Activated naive CD8-positive, alpha-beta T cell treated with anti-CD3 and anti-CD28 coated beads, Interleukin-2, amount 10 ng/mL, durations not matched to agents 7 days and 5 days (primary cell): ENCODE results near the gene ITGB6. TPM values are rescaled to one million over a fixed set of nuclear protein-coding genes. Genes with fewer than 3 reads are reported as not detected.
"Not testable (repeated sequence)": the region's sequence is repeated elsewhere in the genome, so short reads cannot be mapped to it uniquely, and the experiment has no call there.

Source experiments
- ATAC-seq: fragments of 150-1000 bp; cut with Tn5 transposase; one replicate; pipeline ENCODE4 v1.10.0; 2021; ENCODE audit warnings: low read depth, moderate library complexity
- POLR2A ChIA-PET: fragments of 350-600 bp; sonication (Branson Sonifier 250); formaldehyde crosslinking; loops from one replicate; lab custom pipeline; 2021; ENCODE audit warnings: antibody characterized with exemption; lab: Charles Lee
- DNase-seq: peaks from one replicate; pipeline ENCODE4 v3.0.0; 2021
- H3K27ac Mint-ChIP-seq: one replicate; pipeline ENCODE4 v1.8.0; 2022; ENCODE audit warnings: mild to moderate bottlenecking, mixed read lengths
- H3K27me3 Mint-ChIP-seq: one replicate; pipeline ENCODE4 v1.8.0; 2022; ENCODE audit warnings: mild to moderate bottlenecking, moderate library complexity, mixed read lengths
- H3K36me3 Mint-ChIP-seq: one replicate; pipeline ENCODE4 v1.8.0; 2021; ENCODE audit warnings: mild to moderate bottlenecking, mixed read lengths
- H3K4me1 Mint-ChIP-seq: one replicate; pipeline ENCODE4 v1.8.0; 2021; ENCODE audit warnings: mixed read lengths
- H3K4me3 Mint-ChIP-seq: one replicate; pipeline ENCODE4 v1.8.0; 2022; ENCODE audit warnings: mild to moderate bottlenecking, moderate library complexity, mixed read lengths
- H3K9me3 Mint-ChIP-seq: one replicate; pipeline ENCODE4 v1.8.0; 2021; ENCODE audit warnings: mixed read lengths
- total RNA-seq, 2 experiments: library from RNA; stranded (reverse); gene quantifications; one replicate each; pipeline ENCODE4 v1.2.3, GENCODE V29; 2021

Gene ITGB6
- total RNA-seq, 2 experiments from 2014 or later, result not detected

DNA sequence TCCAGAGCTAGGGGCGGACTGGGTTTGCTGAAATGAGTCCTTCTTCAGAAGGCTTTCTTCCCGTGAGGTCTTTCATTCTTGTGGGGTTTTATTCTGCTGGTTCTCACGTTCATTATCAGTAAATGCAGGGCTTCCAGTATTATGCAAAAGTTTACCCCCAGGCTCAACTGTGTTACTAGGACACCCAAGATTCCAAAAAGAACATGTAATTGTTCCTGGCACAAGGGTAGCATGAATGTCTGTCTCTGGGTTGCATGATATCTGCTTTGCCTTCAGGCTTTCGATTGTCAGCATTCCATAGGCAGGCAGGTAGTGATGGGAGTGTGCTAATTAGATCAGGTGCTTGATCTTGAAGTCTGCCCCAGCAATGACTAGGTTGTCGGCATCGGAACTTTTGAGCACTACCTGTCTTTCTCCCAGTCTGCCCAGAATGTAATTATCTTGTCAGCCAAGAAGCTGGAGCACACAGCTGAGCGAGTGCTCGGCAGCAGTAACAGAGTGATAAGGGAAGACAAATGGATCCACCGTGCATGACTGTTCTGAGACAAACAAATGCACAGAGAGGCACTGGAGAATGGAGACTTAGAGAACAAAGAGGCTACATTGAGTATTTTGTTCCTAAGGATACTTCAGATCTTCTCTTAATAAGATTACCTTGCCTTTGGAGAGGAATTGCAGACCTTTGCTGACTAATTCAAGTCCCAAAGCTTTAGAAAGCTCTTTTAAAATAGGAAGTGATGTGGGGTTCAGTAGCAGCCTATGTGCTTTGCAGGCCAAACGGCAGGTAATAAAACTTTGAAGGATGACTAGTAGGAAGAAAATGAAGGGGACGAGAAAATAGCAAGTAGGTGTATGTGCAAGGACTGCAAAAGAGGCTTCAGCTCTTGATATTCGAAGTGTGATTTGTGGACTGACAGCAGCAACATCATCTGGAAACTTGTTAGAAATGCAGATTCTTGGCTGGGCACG lies 41.9 kb downstream of the ITGB6 start:
- DNase-seq, result no peak
- no peak overlapping the region for H3K27ac Mint-ChIP-seq
- H3K9me3 Mint-ChIP-seq, result peaks cover 1% of the 10 kb centered on the region
- H3K36me3 Mint-ChIP-seq, result no peaks in the 10 kb centered on the region
- peaks cover 6% of the 10 kb centered on the region for H3K27me3 Mint-ChIP-seq
- POLR2A ChIA-PET, result no interaction called here
- H3K4me3 Mint-ChIP-seq, result no peak overlapping the region
- no peaks in the 10 kb centered on the region for H3K4me1 Mint-ChIP-seq
- ATAC-seq, result no peak

GRCh38 chr2:160156665-160157064 lies 43.4 kb downstream of the ITGB6 start:
- peaks cover 6% of the 10 kb centered on the region for H3K27me3 Mint-ChIP-seq
- POLR2A ChIA-PET, result no interaction called here
- peaks cover 1% of the 10 kb centered on the region for H3K9me3 Mint-ChIP-seq
- no peak overlapping the region for H3K4me3 Mint-ChIP-seq
- H3K36me3 Mint-ChIP-seq, result no peaks in the 10 kb centered on the region
- ATAC-seq, result no peak
- no peak for DNase-seq
- H3K4me1 Mint-ChIP-seq, result no peaks in the 10 kb centered on the region
- H3K27ac Mint-ChIP-seq, result no peak overlapping the region

DNA sequence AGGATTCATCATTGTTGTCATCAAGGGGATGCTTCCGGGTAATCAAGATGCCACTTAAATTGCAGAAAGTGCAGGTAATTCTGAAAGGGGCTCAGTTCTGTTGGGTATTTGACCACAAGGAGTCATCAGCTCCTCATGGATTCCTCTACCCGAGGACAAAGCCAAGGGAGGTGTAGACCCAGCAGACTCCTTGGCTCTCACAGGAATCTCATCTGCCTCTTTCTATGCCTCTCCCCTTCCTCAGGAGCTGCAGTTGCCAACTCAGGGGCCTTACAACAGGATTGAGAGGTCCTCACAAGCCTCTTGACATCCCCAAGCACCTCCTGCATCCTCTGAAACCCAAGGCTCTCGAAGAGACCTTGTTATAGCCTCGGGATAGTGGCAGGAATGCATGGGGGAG lies 44.0 kb downstream of the ITGB6 start:
- H3K36me3 Mint-ChIP-seq, result no peaks in the 10 kb centered on the region
- POLR2A ChIA-PET, result no interaction called here
- H3K4me3 Mint-ChIP-seq, result no peak overlapping the region
- peaks cover 10% of the 10 kb centered on the region for H3K27me3 Mint-ChIP-seq
- no peaks in the 10 kb centered on the region for H3K4me1 Mint-ChIP-seq
- ATAC-seq (no peak), DNase-seq (no peak)
- peaks cover 1% of the 10 kb centered on the region for H3K9me3 Mint-ChIP-seq
- H3K27ac Mint-ChIP-seq, result no peak overlapping the region

DNA sequence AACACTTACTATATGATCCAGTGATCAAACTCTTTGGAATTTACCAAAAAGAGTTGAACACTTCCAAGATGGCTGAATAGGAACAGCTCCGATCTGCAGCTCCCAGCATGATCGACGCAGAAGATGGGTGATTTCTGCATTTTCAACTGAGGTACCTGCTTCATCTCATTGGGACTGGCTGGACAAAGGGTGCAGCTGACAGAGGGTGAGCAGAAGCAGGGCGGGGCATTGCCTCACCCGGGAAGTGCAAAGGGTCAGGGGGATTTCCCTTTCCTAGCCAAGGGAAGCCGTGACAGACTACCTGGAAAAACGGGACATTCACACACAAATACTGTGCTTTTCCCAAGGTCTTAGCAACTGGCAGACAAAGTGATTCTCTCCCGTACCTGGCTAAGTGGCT lies 51.7 kb downstream of the ITGB6 start:
- H3K4me3 Mint-ChIP-seq, H3K27ac Mint-ChIP-seq, POLR2A ChIA-PET, H3K36me3 Mint-ChIP-seq, H3K4me1 Mint-ChIP-seq, ATAC-seq, H3K9me3 Mint-ChIP-seq, DNase-seq: not testable (repeated sequence)
- peaks cover 20% of the 10 kb centered on the region for H3K27me3 Mint-ChIP-seq

- H3K4me1 Mint-ChIP-seq, result no peaks in the 10 kb centered on the region
- ATAC-seq, result no peak
- no peak overlapping the region for H3K27ac Mint-ChIP-seq
- H3K36me3 Mint-ChIP-seq, result no peaks in the 10 kb centered on the region
- H3K27me3 Mint-ChIP-seq, result peaks cover 15% of the 10 kb centered on the region
- peaks cover under 1% of the 10 kb centered on the region for H3K9me3 Mint-ChIP-seq
- H3K4me3 Mint-ChIP-seq, result no peak overlapping the region
- POLR2A ChIA-PET, result no interaction called here
- no peak for DNase-seq
Measured at GRCh38 chr2:160145471-160145870, 54.6 kb downstream of the ITGB6 start.

GRCh38 chr2:160144280-160144990 lies 55.6 kb downstream of the ITGB6 start:
- ATAC-seq (no peak), DNase-seq (no peak)
- Mint-ChIP-seq H3K9me3 (no peaks in the 10 kb centered on the region), H3K27me3 (peaks cover 18% of the 10 kb centered on the region), H3K4me1 (no peaks in the 10 kb centered on the region), H3K4me3 (no peak overlapping the region), H3K36me3 (no peaks in the 10 kb centered on the region), H3K27ac (no peak overlapping the region)
- POLR2A ChIA-PET, result no interaction called here

- no peak overlapping the region for H3K4me3 Mint-ChIP-seq
- peaks cover 18% of the 10 kb centered on the region for H3K27me3 Mint-ChIP-seq
- H3K27ac Mint-ChIP-seq, result no peak overlapping the region
- no peaks in the 10 kb centered on the region for H3K36me3 Mint-ChIP-seq
- no peaks in the 10 kb centered on the region for H3K9me3 Mint-ChIP-seq
- ATAC-seq, result no peak
- POLR2A ChIA-PET, result no interaction called here
- no peak for DNase-seq
- H3K4me1 Mint-ChIP-seq, result no peaks in the 10 kb centered on the region
Measured at GRCh38 chr2:160142472-160142871, 57.6 kb downstream of the ITGB6 start.

DNA sequence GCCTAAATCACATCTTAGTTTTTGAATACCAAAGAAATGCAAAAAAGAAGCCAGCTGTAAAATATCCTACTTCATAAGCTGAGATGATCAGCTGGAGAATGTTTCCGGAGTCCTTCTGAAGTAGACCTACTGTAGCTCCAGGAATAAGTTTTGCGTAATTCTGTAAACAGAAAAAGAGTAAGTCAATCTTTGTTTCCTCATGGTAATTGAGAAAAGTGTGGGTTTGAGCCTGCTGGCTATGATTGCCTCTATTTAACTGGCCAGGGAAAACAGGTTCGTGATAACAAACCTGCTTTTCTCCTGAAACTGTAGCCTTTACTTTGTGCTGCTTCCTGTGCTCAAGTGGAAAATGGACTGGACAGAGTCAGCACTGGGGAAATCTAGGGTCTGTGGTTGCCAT lies 58.2 kb downstream of the ITGB6 start:
- ATAC-seq (no peak), DNase-seq (no peak)
- H3K36me3 Mint-ChIP-seq, result no peaks in the 10 kb centered on the region
- POLR2A ChIA-PET, result no interaction called here
- H3K9me3 Mint-ChIP-seq, result no peaks in the 10 kb centered on the region
- H3K4me1 Mint-ChIP-seq, result no peaks in the 10 kb centered on the region
- peaks cover 17% of the 10 kb centered on the region for H3K27me3 Mint-ChIP-seq
- H3K4me3 Mint-ChIP-seq, result no peak overlapping the region
- H3K27ac Mint-ChIP-seq, result no peak overlapping the region

DNA sequence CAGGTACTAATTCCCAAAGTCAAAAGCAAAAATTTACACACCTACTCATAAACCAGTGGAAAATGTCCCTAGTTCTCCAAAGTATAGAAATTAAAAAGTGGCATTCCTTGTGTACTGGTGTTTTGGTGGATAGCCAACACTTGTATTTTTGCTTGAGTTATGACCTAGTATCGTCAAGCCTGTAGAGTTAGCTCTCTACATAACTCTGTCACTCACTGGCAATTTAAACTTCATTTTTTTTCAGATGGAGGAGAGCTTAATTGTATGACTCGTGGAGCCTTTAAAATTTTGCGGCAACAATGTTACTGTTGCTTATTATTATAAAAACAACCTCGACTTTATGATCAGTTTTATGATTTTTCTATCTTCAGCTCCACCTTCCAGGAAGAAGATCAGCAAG lies 58.7 kb downstream of the ITGB6 start:
- no peaks in the 10 kb centered on the region for H3K9me3 Mint-ChIP-seq
- DNase-seq, result no peak
- H3K27me3 Mint-ChIP-seq, result peaks cover 17% of the 10 kb centered on the region
- no peak overlapping the region for H3K4me3 Mint-ChIP-seq
- ATAC-seq, result no peak
- POLR2A ChIA-PET, result no interaction called here
- no peaks in the 10 kb centered on the region for H3K36me3 Mint-ChIP-seq
- no peak overlapping the region for H3K27ac Mint-ChIP-seq
- no peaks in the 10 kb centered on the region for H3K4me1 Mint-ChIP-seq

DNA sequence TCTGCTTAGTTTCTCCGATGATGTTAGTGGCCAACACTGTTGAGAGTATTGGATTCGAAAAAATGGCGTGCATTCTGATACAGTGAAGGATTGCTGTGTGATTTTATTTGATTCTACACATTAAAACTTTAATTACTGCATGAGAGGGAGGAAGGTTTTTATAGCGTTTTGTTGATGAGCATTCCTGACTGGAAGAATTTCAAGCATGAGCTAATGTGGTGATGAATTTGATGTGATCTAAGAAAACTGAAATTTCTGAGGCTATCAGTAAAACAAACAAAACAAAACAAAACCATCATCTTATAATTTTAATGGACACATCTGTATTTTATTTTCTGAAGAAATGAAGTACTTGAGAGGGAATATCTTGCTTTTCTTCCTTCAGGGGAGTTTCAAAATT lies 59.6 kb downstream of the ITGB6 start:
- H3K4me3 Mint-ChIP-seq, result no peak overlapping the region
- POLR2A ChIA-PET, result no interaction called here
- no peak for ATAC-seq

GRCh38 chr2:160139991-160140390 lies 60.1 kb downstream of the ITGB6 start:
- POLR2A ChIA-PET, result no interaction called here
- Mint-ChIP-seq H3K4me1 (no peaks in the 10 kb centered on the region), H3K27me3 (peaks cover 10% of the 10 kb centered on the region), H3K36me3 (no peaks in the 10 kb centered on the region), H3K27ac (no peak overlapping the region), H3K4me3 (no peak overlapping the region), H3K9me3 (no peaks in the 10 kb centered on the region)
- ATAC-seq, result no peak
- DNase-seq, result no peak

More for the DNA sequence above, 59.6 kb downstream of the ITGB6 start:
- Mint-ChIP-seq H3K4me1 (no peaks in the 10 kb centered on the region), H3K27ac (no peak overlapping the region), H3K9me3 (no peaks in the 10 kb centered on the region), H3K27me3 (peaks cover 14% of the 10 kb centered on the region), H3K36me3 (no peaks in the 10 kb centered on the region)
- DNase-seq, result no peak

DNA sequence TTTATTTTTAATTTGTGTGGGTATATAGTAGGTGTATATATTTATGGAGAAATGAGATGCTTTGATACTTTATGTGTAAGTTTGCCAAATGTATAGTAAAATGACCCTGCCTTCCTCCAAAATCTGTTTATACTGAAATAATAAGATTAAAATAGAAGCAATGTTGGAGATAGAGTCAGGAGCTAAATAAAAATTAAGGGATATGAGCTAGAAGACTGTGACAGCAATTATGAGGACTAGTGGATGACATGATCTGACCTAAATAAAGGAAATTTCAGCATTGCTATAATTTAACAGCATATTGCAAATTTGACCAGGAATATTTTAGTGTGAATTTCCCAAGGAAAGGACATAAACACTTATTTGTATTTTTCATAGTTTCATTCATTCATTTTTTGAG lies 60.7 kb downstream of the ITGB6 start:
- POLR2A ChIA-PET, result no interaction called here
- ATAC-seq (no peak), DNase-seq (no peak)
- no peaks in the 10 kb centered on the region for H3K36me3 Mint-ChIP-seq
- H3K4me1 Mint-ChIP-seq, result no peaks in the 10 kb centered on the region
- H3K27me3 Mint-ChIP-seq, result peaks cover 8% of the 10 kb centered on the region
- no peaks in the 10 kb centered on the region for H3K9me3 Mint-ChIP-seq
- no peak overlapping the region for H3K27ac Mint-ChIP-seq
- H3K4me3 Mint-ChIP-seq, result no peak overlapping the region

DNA sequence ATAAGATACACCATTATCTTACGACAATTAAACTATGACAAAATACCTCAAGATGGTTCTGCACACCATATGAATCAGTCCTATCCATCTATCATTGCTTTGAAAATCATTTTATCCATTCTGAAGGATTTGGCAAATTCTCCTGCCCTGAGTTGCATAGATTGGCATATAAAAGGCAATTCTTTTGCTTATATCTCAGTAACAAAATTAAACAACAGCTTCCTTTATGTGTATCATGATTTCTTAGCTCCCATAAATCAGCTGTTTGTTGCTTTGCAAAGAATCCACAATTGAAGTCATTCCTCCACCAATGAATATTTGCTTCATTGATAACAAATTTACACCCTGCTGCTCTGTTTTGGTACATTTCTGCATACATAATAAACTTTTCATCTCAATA lies 61.7 kb downstream of the ITGB6 start:
- Mint-ChIP-seq H3K4me3 (no peak overlapping the region), H3K36me3 (no peaks in the 10 kb centered on the region), H3K27me3 (peaks cover 8% of the 10 kb centered on the region), H3K27ac (no peak overlapping the region), H3K9me3 (no peaks in the 10 kb centered on the region), H3K4me1 (no peaks in the 10 kb centered on the region)
- ATAC-seq, result no peak
- POLR2A ChIA-PET, result no interaction called here
- DNase-seq, result no peak

- ATAC-seq (no peak), DNase-seq (no peak)
- Mint-ChIP-seq H3K36me3 (no peaks in the 10 kb centered on the region), H3K27me3 (peaks cover 8% of the 10 kb centered on the region), H3K4me3 (no peak overlapping the region), H3K27ac (no peak overlapping the region), H3K4me1 (no peaks in the 10 kb centered on the region), H3K9me3 (no peaks in the 10 kb centered on the region)
- POLR2A ChIA-PET, result no interaction called here
Measured at GRCh38 chr2:160137464-160137863, 62.6 kb downstream of the ITGB6 start.
